Measurements from ENCODE around the gene ABCA4. TPM values are rescaled to one million over a fixed set of nuclear protein-coding genes. Genes with fewer than 3 reads are reported as not detected.

ABCA4 gene
- total and polyA plus RNA-seq, 2 of the 8 experiments (the other 6 are each of a cell fraction or from before 2014, with no cell fraction given), result 0.06 TPM; not detected in 1

DNA sequence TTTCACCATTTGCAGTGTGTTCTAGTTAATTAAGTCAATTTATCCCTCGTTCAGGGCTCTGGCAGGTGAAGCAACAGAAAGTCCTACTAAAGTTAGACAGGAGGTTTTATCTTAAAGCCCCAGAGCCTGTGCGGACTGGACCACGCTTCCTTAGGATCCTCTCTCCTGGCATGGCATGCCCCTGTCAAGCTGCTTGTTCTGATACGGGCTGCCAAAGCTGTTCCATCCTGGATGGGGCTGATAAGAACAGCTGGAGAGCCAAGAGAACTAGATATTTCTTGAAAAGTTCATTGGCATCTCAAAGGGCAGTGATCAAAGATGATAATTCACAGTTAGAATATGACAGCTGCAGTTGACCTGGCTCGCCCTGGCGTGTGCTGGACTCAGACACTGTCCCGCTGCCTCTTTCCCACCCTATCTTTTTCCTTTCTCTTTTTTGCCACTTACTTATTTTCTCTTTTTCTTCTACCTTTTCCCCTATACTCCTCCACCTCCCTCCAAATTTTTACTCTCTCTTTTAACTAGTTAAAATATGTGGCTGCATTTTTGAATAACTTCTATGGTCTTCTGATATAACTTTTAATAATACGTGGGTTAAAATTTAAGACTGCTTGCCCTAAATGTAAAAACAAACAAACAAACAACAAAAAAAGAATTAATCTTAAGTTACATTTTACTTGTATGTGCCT lies 96.7 kb downstream of the ABCA4 start:
- Histone ChIP-seq H4K8ac (ENCODE audit: extremely low read depth, insufficient read depth, low read length) (no peak overlapping the region), H3K18ac (ENCODE audit: extremely low read depth, low read length) (no peak overlapping the region), H4K5ac (ENCODE audit: insufficient read length, low read depth, low read length) (no peak overlapping the region), H3K4me1 (replicated peaks in 1 of 4; ENCODE audit: control insufficient read depth in 3 of 4, insufficient read depth in 4 of 4, low read length in 3 of 4) (peaks cover 0 to 9% (median 5%) of the 10 kb centered on the region in 4 experiments; a peak in 5 of 7 replicates), H2BK5ac (ENCODE audit: low read depth, low read length) (no peak overlapping the region), H2BK120ac (replicated peaks; ENCODE audit: low read depth, low read length) (no peak overlapping the region), H3K27me3 (replicated peaks in 1 of 4; ENCODE audit: control insufficient read depth in 3 of 4, extremely low read depth in 1 of 4, insufficient read depth in 3 of 4, low read length in 3 of 4) (no peaks in the 10 kb centered on the region; a peak in 2 of 7 replicates), H3K27ac (ENCODE audit: low read depth, low read length) (no peak overlapping the region), H3K79me2 (ENCODE audit: control insufficient read depth in 1 of 2, insufficient read depth in 2 of 2, low read length in 2 of 2) (no peaks in the 10 kb centered on the region), H3K9ac (replicated peaks in 1 of 4; ENCODE audit: extremely low read depth in 1 of 4, low read depth in 3 of 4, low read length in 3 of 4) (no peak overlapping the region), H4K91ac (replicated peaks; ENCODE audit: insufficient read length, low read length) (no peak overlapping the region), H2BK15ac (ENCODE audit: low read length) (no peak overlapping the region), H3K56ac (replicated peaks; ENCODE audit: insufficient read length, low read depth, low read length) (no peak overlapping the region), H3K4me3 (ENCODE audit: extremely low read depth in 1 of 4, insufficient read depth in 2 of 4, low read depth in 3 of 4, low read length in 4 of 4) (no peak overlapping the region), H3K14ac (ENCODE audit: insufficient read length) (no peak overlapping the region), H3K9me3 (ENCODE audit: insufficient read depth in 2 of 2, low read depth in 1 of 2, low read length in 1 of 2) (no peaks in the 10 kb centered on the region), H3K4ac (replicated peaks; ENCODE audit: insufficient read length, low read depth, low read length) (no peak overlapping the region), H4K20me1 (replicated peaks in 1 of 2; ENCODE audit: control insufficient read depth in 1 of 2, insufficient read depth in 2 of 2, low read length in 2 of 2) (no peaks in the 10 kb centered on the region), H3K23ac (ENCODE audit: insufficient read length) (no peak overlapping the region), H2AFZ (ENCODE audit: low read length) (no peak overlapping the region), H3K4me2 (ENCODE audit: insufficient read depth in 1 of 2, low read depth in 2 of 2, low read length in 2 of 2) (no peak overlapping the region), H2BK20ac (ENCODE audit: low read length) (no peak overlapping the region), H2AK5ac (ENCODE audit: low read depth, low read length) (no peak overlapping the region), H3K23me2 (ENCODE audit: low read depth, low read length) (no peaks in the 10 kb centered on the region), H3K79me1 (ENCODE audit: low read depth, low read length) (no peaks in the 10 kb centered on the region), H3K36me3 (ENCODE audit: control insufficient read depth in 2 of 4, insufficient read depth in 4 of 4, low read length in 3 of 4) (no peaks in the 10 kb centered on the region), H2BK12ac (ENCODE audit: low read depth, low read length) (no peak overlapping the region)
- no peak for DNase-seq (ENCODE audit: low read depth in 1 of 2, low spot score in 2 of 2)
- ChIA-PET CTCF (ENCODE audit: partially characterized antibody) (interaction anchor here (0.7 to 38.0 kb wide), 5 partner anchors 9 to 310 kb away, joined by 3 to 807 read pairs (median 409); no protein-coding TSS in a partner anchor), POLR2A (ENCODE audit: partially characterized antibody) (no interaction called here)
- 86% methylated on average over 8 of the region's 8 CpGs; no CpG with 5 or more reads in 1 of the 2 experiments for WGBS, 2 experiments (ENCODE audit: extremely low coverage in 1 of 2, insufficient coverage in 1 of 2, insufficient read length in 1 of 2, insufficient replicate concordance in 2 of 2, low coverage in 1 of 2, low lambda C conversion rate in 2 of 2, missing lambda C conversion rate in 1 of 2)
- FAIRE-seq, result no peak
- TF ChIP-seq POLR2A (IDR thresholded peaks at IDR 0.05; ENCODE audit: control extremely low read depth in 1 of 2, low read depth in 2 of 2, low read length in 2 of 2), result no peak
- TF ChIP-seq, protein P1, sequence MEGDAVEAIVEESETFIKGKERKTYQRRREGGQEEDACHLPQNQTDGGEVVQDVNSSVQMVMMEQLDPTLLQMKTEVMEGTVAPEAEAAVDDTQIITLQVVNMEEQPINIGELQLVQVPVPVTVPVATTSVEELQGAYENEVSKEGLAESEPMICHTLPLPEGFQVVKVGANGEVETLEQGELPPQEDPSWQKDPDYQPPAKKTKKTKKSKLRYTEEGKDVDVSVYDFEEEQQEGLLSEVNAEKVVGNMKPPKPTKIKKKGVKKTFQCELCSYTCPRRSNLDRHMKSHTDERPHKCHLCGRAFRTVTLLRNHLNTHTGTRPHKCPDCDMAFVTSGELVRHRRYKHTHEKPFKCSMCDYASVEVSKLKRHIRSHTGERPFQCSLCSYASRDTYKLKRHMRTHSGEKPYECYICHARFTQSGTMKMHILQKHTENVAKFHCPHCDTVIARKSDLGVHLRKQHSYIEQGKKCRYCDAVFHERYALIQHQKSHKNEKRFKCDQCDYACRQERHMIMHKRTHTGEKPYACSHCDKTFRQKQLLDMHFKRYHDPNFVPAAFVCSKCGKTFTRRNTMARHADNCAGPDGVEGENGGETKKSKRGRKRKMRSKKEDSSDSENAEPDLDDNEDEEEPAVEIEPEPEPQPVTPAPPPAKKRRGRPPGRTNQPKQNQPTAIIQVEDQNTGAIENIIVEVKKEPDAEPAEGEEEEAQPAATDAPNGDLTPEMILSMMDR (IDR thresholded peaks at IDR 0.05; ENCODE audit: control extremely low read depth in 1 of 3, insufficient read depth in 1 of 3, low read depth in 1 of 3, low read length in 3 of 3), result no peak
- no peak for TF ChIP-seq RFX5 (IDR thresholded peaks at IDR 0.05; ENCODE audit: borderline replicate concordance, low read depth, low read length)
- TF ChIP-seq CTBP2 (IDR thresholded peaks at IDR 0.05; ENCODE audit: borderline replicate concordance, insufficient read depth, insufficient read length, low read length), result no peak
- TF ChIP-seq RXRA (IDR thresholded peaks at IDR 0.05; ENCODE audit: insufficient read depth, low read depth, low read length), result no peak
- TF ChIP-seq TAF7 (optimal IDR thresholded peaks at IDR 0.05; ENCODE audit: borderline replicate concordance, low read depth, low read length), result no peak
- TF ChIP-seq SRF (IDR thresholded peaks at IDR 0.05; ENCODE audit: low read depth, low read length), result no peak
- no peak for TF ChIP-seq HDAC2 (IDR thresholded peaks at IDR 0.05; ENCODE audit: borderline replicate concordance in 1 of 2, low read depth in 2 of 2, low read length in 2 of 2)
- TF ChIP-seq POU5F1 (IDR thresholded peaks at IDR 0.05; ENCODE audit: low read depth, low read length), result no peak
- no peak for TF ChIP-seq CEBPB (IDR thresholded peaks at IDR 0.05; ENCODE audit: low read depth, low read length)
